ENCODE data around the gene DLST. TPM values are rescaled to one million over a fixed set of nuclear protein-coding genes. Genes with fewer than 3 reads are reported as not detected.

DLST gene
- total and polyA plus RNA-seq, 11 donors, result 75.7 to 251 (median 190) TPM

DNA sequence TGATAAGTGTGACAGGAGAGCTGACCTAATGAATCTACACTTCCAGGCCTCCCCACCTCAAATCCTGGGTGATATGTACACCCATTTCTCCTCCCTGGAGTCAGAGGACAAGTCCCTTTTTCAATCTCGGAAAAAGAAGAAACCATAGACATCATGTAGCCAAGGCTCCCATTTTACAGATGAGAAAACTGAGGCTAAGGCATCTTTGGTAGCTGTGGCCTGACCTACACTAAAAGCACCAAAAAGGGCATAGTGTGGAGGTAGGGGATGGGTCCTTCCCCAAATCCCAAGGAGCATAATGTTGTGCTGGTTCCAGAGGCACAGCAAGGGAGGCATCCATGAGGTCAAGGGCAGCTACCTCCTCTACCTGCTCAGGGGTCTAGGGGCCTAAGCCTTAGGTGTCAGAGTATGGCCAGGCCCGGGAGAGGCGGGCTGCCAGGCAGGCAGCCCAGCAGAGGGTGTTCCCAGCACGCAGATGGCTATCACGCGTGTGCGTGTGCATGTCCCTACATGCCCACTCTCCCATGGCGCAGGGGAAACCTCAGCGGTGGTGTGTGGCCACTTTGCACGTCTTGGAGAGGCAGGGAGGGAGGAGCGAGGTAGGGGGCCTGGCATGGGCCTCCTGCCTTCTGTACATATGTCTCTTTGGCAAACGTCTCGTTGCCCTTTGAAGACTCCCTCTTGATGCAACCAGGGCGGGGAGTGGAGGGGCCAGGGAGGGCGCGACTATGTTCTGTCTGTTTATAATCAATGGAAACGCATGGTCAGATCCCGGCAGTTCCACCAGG is 71.2 kb downstream of the DLST start:
- DNase-seq (no peak), ATAC-seq (no peak)
- H3K36me3 ChIP-seq, result peaks cover 0 to 15% (median 5%) of the 10 kb centered on the region in 9 donors
- peaks cover 0 to 69% (median 34%) of the 10 kb centered on the region in 12 donors for H3K4me1 ChIP-seq
- TF ChIP-seq, protein P1, sequence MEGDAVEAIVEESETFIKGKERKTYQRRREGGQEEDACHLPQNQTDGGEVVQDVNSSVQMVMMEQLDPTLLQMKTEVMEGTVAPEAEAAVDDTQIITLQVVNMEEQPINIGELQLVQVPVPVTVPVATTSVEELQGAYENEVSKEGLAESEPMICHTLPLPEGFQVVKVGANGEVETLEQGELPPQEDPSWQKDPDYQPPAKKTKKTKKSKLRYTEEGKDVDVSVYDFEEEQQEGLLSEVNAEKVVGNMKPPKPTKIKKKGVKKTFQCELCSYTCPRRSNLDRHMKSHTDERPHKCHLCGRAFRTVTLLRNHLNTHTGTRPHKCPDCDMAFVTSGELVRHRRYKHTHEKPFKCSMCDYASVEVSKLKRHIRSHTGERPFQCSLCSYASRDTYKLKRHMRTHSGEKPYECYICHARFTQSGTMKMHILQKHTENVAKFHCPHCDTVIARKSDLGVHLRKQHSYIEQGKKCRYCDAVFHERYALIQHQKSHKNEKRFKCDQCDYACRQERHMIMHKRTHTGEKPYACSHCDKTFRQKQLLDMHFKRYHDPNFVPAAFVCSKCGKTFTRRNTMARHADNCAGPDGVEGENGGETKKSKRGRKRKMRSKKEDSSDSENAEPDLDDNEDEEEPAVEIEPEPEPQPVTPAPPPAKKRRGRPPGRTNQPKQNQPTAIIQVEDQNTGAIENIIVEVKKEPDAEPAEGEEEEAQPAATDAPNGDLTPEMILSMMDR (IDR thresholded peaks at IDR 0.05), result no peak
- TF ChIP-seq POLR2A (IDR thresholded peaks at IDR 0.05), result no peak
- H3K4me3 ChIP-seq, result peak overlapping the region in 9 of 12 donors; percentile 59 to 89 (median 73)
- H3K9me3 ChIP-seq, result no peaks in the 10 kb centered on the region
- peak overlapping the region in 3 of 12 donors; percentile 63 to 87 (median 74) for H3K27ac ChIP-seq
- intact Hi-C loops (cut with DNase I), result loop anchor here in 1 of 10 donors (5.0 kb wide), 1 partner anchor 49 kb away; the partner anchor contains the start of gene EIF2B2
- WGBS, 4 donors, result 80 to 92% (median 85%) methylated on average over 11 to 18 of the region's 18 CpGs
- H3K27me3 ChIP-seq, result peaks cover 0 to 9% (median 0%) of the 10 kb centered on the region in 9 donors

Other genes with a start within 250 kb of the DLST start
- gene AREL1, start 168.8 kb upstream of the DLST start, total RNA-seq, result 10 to 100 TPM; 17.1 to 30.9 (median 22.4) TPM
- gene AREL1, start 168.8 kb upstream of the DLST start, polyA plus RNA-seq, result 10 to 100 TPM in 1 of 2 donors, 1 to 10 TPM in 1; 7.8 to 17.8 TPM
- gene FCF1, start 168.8 kb upstream of the DLST start, total RNA-seq, result 10 to 100 TPM; 12.3 to 44.6 (median 36.7) TPM
- 10 to 100 TPM in 1 of 2 donors, 1 to 10 TPM in 1; 4.3 to 46.2 TPM for gene FCF1, start 168.8 kb upstream of the DLST start, polyA plus RNA-seq
- gene YLPM1, start 118.6 kb upstream of the DLST start, total RNA-seq, result 10 to 100 TPM; 23.1 to 48.1 (median 27.7) TPM
- 10 to 100 TPM; 15.0 to 15.2 TPM for gene YLPM1, start 118.6 kb upstream of the DLST start, polyA plus RNA-seq
- not detected for gene PROX2, start 5.8 kb upstream of the DLST start, total RNA-seq
- not detected for gene PROX2, start 5.8 kb upstream of the DLST start, polyA plus RNA-seq
- 10 to 100 TPM in 8 of 9 donors, 1 to 10 TPM in 1; 8.3 to 26.8 (median 17.8) TPM for gene RPS6KL1, start 41.3 kb downstream of the DLST start, total RNA-seq
- 10 to 100 TPM; 12.0 to 18.6 TPM for gene RPS6KL1, start 41.3 kb downstream of the DLST start, polyA plus RNA-seq
- gene PGF, start 73.7 kb downstream of the DLST start, total RNA-seq, result 10 to 100 TPM in 2 of 9 donors, 1 to 10 TPM in 7; 4.1 to 30.4 (median 5.9) TPM
- gene PGF, start 73.7 kb downstream of the DLST start, polyA plus RNA-seq, result 1 to 10 TPM; 5.0 to 9.7 TPM
- 10 to 100 TPM; 26.2 to 40.9 (median 30.3) TPM for gene EIF2B2, start 121.0 kb downstream of the DLST start, total RNA-seq
- 10 to 100 TPM; 16.0 to 68.8 TPM for gene EIF2B2, start 121.0 kb downstream of the DLST start, polyA plus RNA-seq
- gene MLH3, start 169.6 kb downstream of the DLST start, total RNA-seq, result 10 to 100 TPM; 11.6 to 23.9 (median 15.3) TPM
- 10 to 100 TPM; 10.3 to 12.0 TPM for gene MLH3, start 169.6 kb downstream of the DLST start, polyA plus RNA-seq
- 10 to 100 TPM in 5 of 9 donors, 1 to 10 TPM in 4; 6.7 to 15.9 (median 10.9) TPM for gene ACYP1, start 182.1 kb downstream of the DLST start, total RNA-seq
- gene ACYP1, start 182.1 kb downstream of the DLST start, polyA plus RNA-seq, result 10 to 100 TPM; 13.6 to 20.0 TPM
- gene ZC2HC1C, start 187.7 kb downstream of the DLST start, total RNA-seq, result 1 to 10 TPM; 3.4 to 9.5 (median 8.4) TPM
- gene ZC2HC1C, start 187.7 kb downstream of the DLST start, polyA plus RNA-seq, result 10 to 100 TPM in 1 of 2 donors, 1 to 10 TPM in 1; 5.4 to 13.3 TPM
- 100 to 1,000 TPM in 4 of 9 donors, 10 to 100 TPM in 5; 69.0 to 114 (median 98.3) TPM for gene NEK9, start 245.1 kb downstream of the DLST start, total RNA-seq
- 10 to 100 TPM; 40.1 to 41.3 TPM for gene NEK9, start 245.1 kb downstream of the DLST start, polyA plus RNA-seq